Measurements from ENCODE around the gene DYRK1A. TPM values are rescaled to one million over a fixed set of nuclear protein-coding genes. Genes with fewer than 3 reads are reported as not detected.

The DYRK1A gene
- polyA plus RNA-seq, 1 donor (not counting 4 experiments of a cell fraction or from before 2014, with no cell fraction given), result 25.3 TPM

DNA sequence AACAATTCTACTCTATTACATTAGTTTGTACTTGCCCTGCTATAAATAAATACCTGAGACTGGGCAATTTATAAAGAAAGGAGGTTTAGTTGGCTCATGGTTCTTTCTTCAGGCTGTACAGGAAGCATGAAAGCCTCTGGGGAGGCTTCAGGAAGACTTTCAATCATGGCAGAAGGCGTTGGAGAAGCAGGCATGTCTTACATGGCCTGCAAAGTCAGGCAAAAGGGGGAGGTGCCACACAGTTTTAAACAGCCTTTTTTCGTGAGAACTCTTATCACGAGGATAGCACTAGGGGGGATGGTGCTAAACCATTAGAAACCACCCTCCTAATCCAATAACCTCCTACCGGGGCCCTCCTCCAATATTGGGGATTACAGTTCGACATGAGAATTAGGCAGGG is 102.9 kb downstream of the DYRK1A start:
- H3K27me3 ChIP-seq (ENCODE audit: control insufficient read depth, extremely low read depth, insufficient read depth, low read length), result no peaks in the 10 kb centered on the region
- H3K36me3 ChIP-seq (ENCODE audit: control insufficient read depth in 2 of 2, extremely low read depth in 1 of 2, insufficient read depth in 2 of 2, low read length in 2 of 2), result peaks cover 0 to 6% of the 10 kb centered on the region in 2 experiments
- H3K9me3 ChIP-seq (ENCODE audit: control insufficient read depth, low read depth, low read length), result no peaks in the 10 kb centered on the region
- H3K9me1 ChIP-seq (ENCODE audit: control insufficient read depth, extremely low read depth, insufficient read depth, low read length), result no peaks in the 10 kb centered on the region
- FAIRE-seq (no peak), DNase-seq (ENCODE audit: low read depth, low spot score) (no peak)
- no peak overlapping the region for H3K27ac ChIP-seq (ENCODE audit: control insufficient read depth, insufficient read depth, low read length)
- peaks cover 3% of the 10 kb centered on the region for H4K20me1 ChIP-seq (ENCODE audit: control insufficient read depth, extremely low read depth, insufficient read depth, low read length)
- H3K9ac ChIP-seq (ENCODE audit: control insufficient read depth, extremely low read depth, insufficient read depth, low read length), result no peak overlapping the region
- no peak overlapping the region for H3K4me3 ChIP-seq (ENCODE audit: control insufficient read depth in 2 of 3, extremely low read depth in 1 of 3, insufficient read depth in 2 of 3, low read depth in 1 of 3, low read length in 3 of 3)
- H3K79me2 ChIP-seq (ENCODE audit: control insufficient read depth, insufficient read depth, low read length), result peaks cover 87% of the 10 kb centered on the region
- H3K4me1 ChIP-seq (ENCODE audit: control insufficient read depth, extremely low read depth, insufficient read depth, low read length), result no peaks in the 10 kb centered on the region
- TF ChIP-seq, protein P1, sequence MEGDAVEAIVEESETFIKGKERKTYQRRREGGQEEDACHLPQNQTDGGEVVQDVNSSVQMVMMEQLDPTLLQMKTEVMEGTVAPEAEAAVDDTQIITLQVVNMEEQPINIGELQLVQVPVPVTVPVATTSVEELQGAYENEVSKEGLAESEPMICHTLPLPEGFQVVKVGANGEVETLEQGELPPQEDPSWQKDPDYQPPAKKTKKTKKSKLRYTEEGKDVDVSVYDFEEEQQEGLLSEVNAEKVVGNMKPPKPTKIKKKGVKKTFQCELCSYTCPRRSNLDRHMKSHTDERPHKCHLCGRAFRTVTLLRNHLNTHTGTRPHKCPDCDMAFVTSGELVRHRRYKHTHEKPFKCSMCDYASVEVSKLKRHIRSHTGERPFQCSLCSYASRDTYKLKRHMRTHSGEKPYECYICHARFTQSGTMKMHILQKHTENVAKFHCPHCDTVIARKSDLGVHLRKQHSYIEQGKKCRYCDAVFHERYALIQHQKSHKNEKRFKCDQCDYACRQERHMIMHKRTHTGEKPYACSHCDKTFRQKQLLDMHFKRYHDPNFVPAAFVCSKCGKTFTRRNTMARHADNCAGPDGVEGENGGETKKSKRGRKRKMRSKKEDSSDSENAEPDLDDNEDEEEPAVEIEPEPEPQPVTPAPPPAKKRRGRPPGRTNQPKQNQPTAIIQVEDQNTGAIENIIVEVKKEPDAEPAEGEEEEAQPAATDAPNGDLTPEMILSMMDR (optimal IDR thresholded peaks at IDR 0.05 in 1 of 3, IDR thresholded peaks at IDR 0.05 in 1 of 3, conservative IDR thresholded peaks at IDR 0.05 in 1 of 3; ENCODE audit: extremely low read depth in 1 of 3, insufficient read depth in 2 of 3, low read length in 3 of 3), result no peak
- TF ChIP-seq EZH2 (IDR thresholded peaks at IDR 0.05; ENCODE audit: low read length), result no peak
- H3K4me2 ChIP-seq (ENCODE audit: control insufficient read depth, extremely low read depth, insufficient read depth, low read depth, low read length), result no peak overlapping the region
- dilution Hi-C loops (cut with MboI; ENCODE audit: extremely low pct_ligation_motif_present, low sequenced_read_pairs), result no loop called here
- H2AFZ ChIP-seq (ENCODE audit: control insufficient read depth, low read length), result no peak overlapping the region

- peaks cover 87% of the 10 kb centered on the region for H3K79me2 ChIP-seq (ENCODE audit: control insufficient read depth, insufficient read depth, low read length)
- FAIRE-seq (no peak), DNase-seq (ENCODE audit: low read depth, low spot score) (no peak)
- H3K4me1 ChIP-seq (ENCODE audit: control insufficient read depth, extremely low read depth, insufficient read depth, low read length), result no peaks in the 10 kb centered on the region
- H3K36me3 ChIP-seq (ENCODE audit: control insufficient read depth in 2 of 2, extremely low read depth in 1 of 2, insufficient read depth in 2 of 2, low read length in 2 of 2), result peaks cover 0 to 6% of the 10 kb centered on the region in 2 experiments
- H3K27ac ChIP-seq (ENCODE audit: control insufficient read depth, insufficient read depth, low read length), result no peak overlapping the region
- H3K27me3 ChIP-seq (ENCODE audit: control insufficient read depth, extremely low read depth, insufficient read depth, low read length), result no peaks in the 10 kb centered on the region
- no peak overlapping the region for H3K9ac ChIP-seq (ENCODE audit: control insufficient read depth, extremely low read depth, insufficient read depth, low read length)
- TF ChIP-seq, protein P1 (optimal IDR thresholded peaks at IDR 0.05 in 1 of 3, IDR thresholded peaks at IDR 0.05 in 1 of 3, conservative IDR thresholded peaks at IDR 0.05 in 1 of 3; ENCODE audit: extremely low read depth in 1 of 3, insufficient read depth in 2 of 3, low read length in 3 of 3), result no peak
- no peak for TF ChIP-seq EZH2 (IDR thresholded peaks at IDR 0.05; ENCODE audit: low read length)
- peaks cover 8% of the 10 kb centered on the region for H4K20me1 ChIP-seq (ENCODE audit: control insufficient read depth, extremely low read depth, insufficient read depth, low read length)
- no peak overlapping the region for H3K4me2 ChIP-seq (ENCODE audit: control insufficient read depth, extremely low read depth, insufficient read depth, low read depth, low read length)
- no peak overlapping the region for H3K4me3 ChIP-seq (ENCODE audit: control insufficient read depth in 2 of 3, extremely low read depth in 1 of 3, insufficient read depth in 2 of 3, low read depth in 1 of 3, low read length in 3 of 3)
- H2AFZ ChIP-seq (ENCODE audit: control insufficient read depth, low read length), result no peak overlapping the region
- no peaks in the 10 kb centered on the region for H3K9me3 ChIP-seq (ENCODE audit: control insufficient read depth, low read depth, low read length)
- dilution Hi-C loops (cut with MboI; ENCODE audit: extremely low pct_ligation_motif_present, low sequenced_read_pairs), result no loop called here
- H3K9me1 ChIP-seq (ENCODE audit: control insufficient read depth, extremely low read depth, insufficient read depth, low read length), result no peaks in the 10 kb centered on the region
These were observed 106.0 kb downstream of the DYRK1A start for GRCh38 chr21:37472581-37472980.
